Activated T-cell treated with anti-CD3 and anti-CD28 coated beads, Interleukin-2, amount 50 U/mL, for 4 hours (primary cell): ENCODE results near the gene LAMB1. TPM values are rescaled to one million over a fixed set of nuclear protein-coding genes. Genes with fewer than 3 reads are reported as not detected.

Experiments used
- ATAC-seq, 2 donors: fragments of 200-7000 bp; cut with Tn5 transposase; one replicate each; pipeline ENCODE4 v1.10.0; 2021
- DNase-seq: peaks from one replicate; pipeline ENCODE4 v3.0.0-alpha.2; 2020
- H3K27me3 Mint-ChIP-seq: one replicate; pipeline ENCODE4 v1.8.0; 2021; ENCODE audit warnings: low read depth, mixed read lengths
- H3K36me3 Mint-ChIP-seq: one replicate; pipeline ENCODE4 v1.8.0; 2022; ENCODE audit warnings: mixed read lengths; ENCODE audit not compliant: insufficient read depth
- H3K4me1 Mint-ChIP-seq: one replicate; pipeline ENCODE4 v1.8.0; 2021; ENCODE audit warnings: low read depth, mixed read lengths
- H3K4me3 Mint-ChIP-seq: one replicate; pipeline ENCODE4 v1.8.0; 2021; ENCODE audit warnings: mild to moderate bottlenecking, moderate library complexity, mixed read lengths
- H3K9me3 Mint-ChIP-seq: one replicate; pipeline ENCODE4 v1.8.0; 2021; ENCODE audit warnings: mixed read lengths
- total RNA-seq, 3 donors: library from RNA; stranded (reverse); gene quantifications; one replicate each; pipeline ENCODE4 v1.2.1, GENCODE V29; 2021

The LAMB1 gene
- total RNA-seq, 3 donors from 2014 or later: 0.26 to 0.46 (median 0.30) TPM

DNA sequence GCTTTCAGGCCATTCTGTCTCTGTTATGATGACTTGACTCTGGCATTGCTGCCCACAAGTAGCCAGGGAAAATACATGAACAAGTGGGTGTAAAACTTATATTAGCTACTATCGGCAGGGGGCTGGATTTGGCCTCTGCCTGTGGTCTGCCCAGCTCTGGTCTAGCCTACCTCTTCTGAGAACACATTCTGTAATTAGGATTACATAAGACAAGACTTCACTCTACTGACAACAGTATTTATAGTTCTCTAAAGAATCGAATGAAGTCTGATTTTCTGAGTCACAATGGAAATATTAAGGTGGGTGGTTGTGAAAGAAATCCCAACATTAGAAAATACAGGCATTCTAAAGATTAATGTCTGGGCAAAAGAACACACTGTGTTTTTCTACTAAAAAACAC, 56.5 kb downstream of the LAMB1 start:
- Mint-ChIP-seq H3K27me3 (no peaks in the 10 kb centered on the region), H3K9me3 (no peaks in the 10 kb centered on the region), H3K4me1 (no peaks in the 10 kb centered on the region), H3K36me3 (no peaks in the 10 kb centered on the region), H3K4me3 (no peak overlapping the region)
- ATAC-seq (no peak), DNase-seq (no peak)

DNA sequence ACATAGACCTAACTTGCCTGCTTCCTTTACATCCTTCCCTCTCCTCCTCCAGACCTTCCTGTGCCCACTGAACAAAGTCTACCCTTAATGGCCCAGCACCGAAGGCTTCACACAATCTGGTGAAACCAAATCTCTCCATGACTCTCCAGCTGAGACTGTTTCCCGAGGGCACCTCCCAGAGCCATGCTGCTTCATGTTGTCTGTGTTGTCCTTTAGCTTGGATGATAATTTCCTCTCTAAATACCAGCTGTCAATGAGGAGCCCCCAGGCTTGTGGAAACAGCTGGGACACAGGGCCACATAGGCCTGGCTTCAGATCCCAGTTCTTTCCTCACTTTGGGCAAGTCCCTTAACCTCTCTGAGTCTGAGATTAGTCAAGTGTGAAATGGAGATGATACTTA, 57.6 kb downstream of the LAMB1 start:
- no peak overlapping the region for H3K4me3 Mint-ChIP-seq
- ATAC-seq (no peak), DNase-seq (no peak)
- H3K36me3 Mint-ChIP-seq: peaks cover 5% of the 10 kb centered on the region
- H3K27me3 Mint-ChIP-seq: no peaks in the 10 kb centered on the region
- H3K9me3 Mint-ChIP-seq: no peaks in the 10 kb centered on the region
- no peaks in the 10 kb centered on the region for H3K4me1 Mint-ChIP-seq

DNA sequence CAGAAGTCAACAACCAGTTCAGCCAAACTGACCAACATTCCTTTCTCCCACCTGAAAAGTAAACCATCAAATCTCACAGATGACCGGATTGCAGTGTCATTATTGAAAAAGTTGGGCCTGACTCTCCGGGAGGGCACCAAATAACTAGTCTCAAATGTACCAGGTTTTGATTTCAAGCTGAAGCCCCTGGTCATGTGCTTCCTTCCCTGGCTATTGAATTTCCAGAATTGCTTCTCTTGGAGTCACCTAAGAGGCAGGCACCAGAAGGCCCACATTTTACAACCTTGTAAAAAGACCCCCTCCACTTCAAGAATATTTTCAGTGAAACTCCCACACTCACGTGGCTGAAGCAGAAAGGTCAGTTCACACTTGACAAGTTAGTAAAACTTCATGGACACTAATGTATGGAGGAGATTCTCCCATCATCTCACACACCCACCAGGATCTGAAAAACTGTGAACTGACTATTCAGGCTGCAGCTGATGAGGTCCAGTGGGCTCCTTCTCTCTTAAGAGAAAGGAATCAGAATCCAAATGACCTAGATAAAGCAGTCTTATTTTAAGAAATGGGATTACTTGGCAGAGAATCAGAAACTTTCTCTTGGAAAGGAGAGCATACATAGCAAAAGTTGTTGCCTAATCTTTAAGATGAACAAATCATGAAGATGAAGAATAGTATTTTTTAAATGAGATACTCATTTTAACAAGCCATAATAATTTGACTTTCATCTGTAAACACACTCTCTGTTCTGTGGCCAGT, 58.4 kb downstream of the LAMB1 start:
- ATAC-seq (no peak), DNase-seq (no peak)
- no peaks in the 10 kb centered on the region for H3K27me3 Mint-ChIP-seq
- H3K9me3 Mint-ChIP-seq: no peaks in the 10 kb centered on the region
- peaks cover 6% of the 10 kb centered on the region for H3K36me3 Mint-ChIP-seq
- no peaks in the 10 kb centered on the region for H3K4me1 Mint-ChIP-seq
- no peak overlapping the region for H3K4me3 Mint-ChIP-seq

DNA sequence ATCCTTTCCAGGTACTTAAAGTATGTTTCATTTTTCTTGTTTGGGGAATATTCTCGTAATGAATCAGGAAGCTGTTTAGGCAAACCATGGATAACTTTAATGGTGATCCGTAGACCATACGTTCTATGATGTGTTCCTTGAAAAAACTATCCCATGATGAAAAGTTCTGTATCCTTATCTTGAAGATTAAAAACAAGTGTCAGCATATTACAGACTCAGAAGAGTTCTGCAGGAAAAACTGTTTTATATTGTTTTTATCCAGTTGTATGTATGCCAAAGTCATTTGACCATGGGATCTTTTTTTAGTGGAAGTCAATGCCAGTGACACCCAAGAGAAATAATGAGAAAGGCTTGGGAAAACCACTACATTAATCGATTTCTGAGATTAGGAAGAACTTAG, 59.9 kb downstream of the LAMB1 start:
- H3K36me3 Mint-ChIP-seq: peaks cover 6% of the 10 kb centered on the region
- no peaks in the 10 kb centered on the region for H3K27me3 Mint-ChIP-seq
- no peaks in the 10 kb centered on the region for H3K4me1 Mint-ChIP-seq
- ATAC-seq (no peak), DNase-seq (no peak)
- H3K9me3 Mint-ChIP-seq: no peaks in the 10 kb centered on the region
- H3K4me3 Mint-ChIP-seq: no peak overlapping the region

DNA sequence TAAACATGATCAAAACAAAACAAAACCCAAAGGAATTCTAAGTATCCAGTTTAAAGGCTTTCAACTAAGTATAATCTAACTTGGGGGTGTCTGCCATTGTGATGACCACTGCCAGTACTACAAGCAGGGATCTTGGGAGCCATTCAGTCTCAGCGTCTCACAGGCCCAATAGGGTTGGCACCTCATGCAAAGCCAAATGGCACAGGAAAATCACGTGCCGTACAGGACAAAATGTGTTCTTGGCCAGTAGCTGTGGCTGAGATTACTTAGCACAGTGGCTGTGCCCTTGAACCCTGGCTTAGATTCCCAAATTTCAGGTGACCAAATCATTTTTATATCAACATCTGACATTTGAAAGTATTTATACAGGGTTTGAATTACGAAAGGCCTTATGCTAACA, 62.0 kb downstream of the LAMB1 start:
- H3K9me3 Mint-ChIP-seq: no peaks in the 10 kb centered on the region
- no peaks in the 10 kb centered on the region for H3K4me1 Mint-ChIP-seq
- ATAC-seq (no peak), DNase-seq (no peak)
- H3K27me3 Mint-ChIP-seq: no peaks in the 10 kb centered on the region
- H3K36me3 Mint-ChIP-seq: peaks cover 6% of the 10 kb centered on the region
- H3K4me3 Mint-ChIP-seq: no peak overlapping the region

DNA sequence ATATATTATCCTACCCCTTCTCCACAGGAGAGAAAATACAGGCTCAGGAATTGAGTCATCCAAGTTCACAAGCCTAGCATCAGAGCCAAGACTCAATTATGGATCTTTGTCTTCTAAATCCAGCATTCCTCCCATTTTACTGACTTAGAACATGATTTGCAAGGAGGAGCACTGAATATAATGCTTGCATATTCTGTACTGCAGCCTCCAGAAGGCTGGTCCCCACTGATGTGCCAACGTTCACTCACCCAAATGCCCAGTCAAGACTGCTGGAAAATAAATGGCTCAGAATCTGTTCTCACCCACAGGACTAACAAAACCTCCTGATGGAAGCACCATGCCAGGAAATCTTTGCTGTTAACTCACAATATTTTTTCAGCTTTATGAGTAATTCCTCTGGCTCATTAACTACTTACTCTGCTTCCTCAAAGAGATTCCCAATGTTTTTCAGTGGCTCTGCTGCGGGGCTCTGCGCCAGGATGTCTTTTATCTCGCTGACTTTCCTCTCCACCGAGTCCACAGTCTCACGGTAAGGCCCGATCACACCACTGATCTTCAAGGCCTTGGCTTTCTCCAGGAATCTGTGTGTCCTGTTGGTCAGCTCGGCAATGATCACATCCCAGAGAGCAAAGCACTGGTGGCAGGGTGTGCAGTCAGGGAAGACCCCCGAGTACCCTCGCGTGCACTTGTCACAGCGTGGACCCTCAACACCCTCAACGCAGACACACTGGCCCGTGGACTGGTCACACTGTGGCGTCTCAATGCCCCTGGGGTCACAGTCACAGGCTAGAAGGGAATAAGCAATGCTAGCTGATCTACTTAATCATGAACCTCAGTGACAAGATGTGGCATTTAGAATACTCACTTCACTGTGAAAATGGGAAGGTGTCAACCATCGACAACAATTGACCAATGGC, 63.1 kb downstream of the LAMB1 start:
- DNase-seq (no peak), ATAC-seq (no peak)
- H3K27me3 Mint-ChIP-seq: no peaks in the 10 kb centered on the region
- no peaks in the 10 kb centered on the region for H3K4me1 Mint-ChIP-seq
- H3K36me3 Mint-ChIP-seq: peaks cover 6% of the 10 kb centered on the region
- H3K9me3 Mint-ChIP-seq: no peaks in the 10 kb centered on the region
- no peak overlapping the region for H3K4me3 Mint-ChIP-seq

DNA sequence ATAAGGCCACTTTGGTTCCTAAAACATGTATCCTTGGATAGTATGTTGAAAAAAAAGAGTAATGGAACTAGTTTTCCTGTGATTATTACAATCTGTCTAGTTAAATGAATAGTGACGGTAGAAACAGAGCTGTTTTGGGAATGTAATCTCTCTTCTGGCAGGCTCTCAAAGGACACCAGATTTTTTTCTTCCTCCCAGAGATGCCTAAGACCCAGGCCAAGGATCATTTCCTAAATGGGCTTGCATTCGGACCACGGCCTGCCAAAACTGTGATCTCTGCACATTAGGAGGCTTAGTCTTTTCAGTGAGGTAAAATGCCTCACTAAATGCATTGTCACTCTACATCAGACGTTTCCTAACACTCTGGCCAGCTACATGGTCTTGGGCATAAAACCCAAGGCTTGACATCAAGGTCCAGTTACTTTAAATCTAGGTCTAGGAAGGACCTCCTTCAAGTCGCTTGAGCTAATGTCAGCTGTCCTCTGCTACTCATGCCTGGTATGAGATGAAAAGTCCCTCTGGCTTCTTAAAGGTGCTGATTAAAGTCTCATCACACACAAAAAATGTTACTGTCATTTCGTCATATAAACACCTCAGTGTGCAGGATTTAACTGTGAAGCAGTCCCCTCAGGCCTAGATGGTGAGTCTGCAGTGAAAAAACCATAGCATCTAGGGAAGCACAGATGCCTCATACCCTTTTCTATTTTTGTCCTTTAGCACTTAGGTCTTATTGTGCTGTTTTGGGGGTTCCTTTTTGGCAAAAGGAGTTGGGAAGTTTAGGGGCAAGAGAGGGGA, 64.3 kb downstream of the LAMB1 start:
- no peak for DNase-seq
- no peak overlapping the region for H3K4me3 Mint-ChIP-seq
- H3K9me3 Mint-ChIP-seq: no peaks in the 10 kb centered on the region
- ATAC-seq: no peak
- no peaks in the 10 kb centered on the region for H3K27me3 Mint-ChIP-seq
- peaks cover 1% of the 10 kb centered on the region for H3K4me1 Mint-ChIP-seq
- peaks cover 6% of the 10 kb centered on the region for H3K36me3 Mint-ChIP-seq

DNA sequence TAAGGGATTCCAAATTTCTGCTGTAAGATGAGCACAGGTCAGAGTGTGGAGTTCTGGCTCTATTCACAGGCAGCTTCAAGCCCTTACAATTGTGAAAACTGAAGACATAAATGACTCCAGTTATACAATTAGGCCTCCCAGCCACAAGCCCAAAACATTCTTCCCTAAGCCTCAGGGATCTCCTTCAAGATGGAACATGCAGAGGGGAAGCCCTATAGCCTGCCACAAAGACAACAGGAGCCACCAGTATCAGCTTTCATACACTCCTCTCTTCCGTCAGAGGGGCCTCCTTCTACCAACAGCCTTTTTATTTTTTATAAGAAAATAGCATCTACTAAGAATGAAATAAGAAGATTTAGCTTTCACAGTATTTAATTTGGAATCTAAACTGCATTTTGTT, 65.4 kb downstream of the LAMB1 start:
- Mint-ChIP-seq H3K4me3 (no peak overlapping the region), H3K4me1 (peaks cover 7% of the 10 kb centered on the region), H3K27me3 (no peaks in the 10 kb centered on the region), H3K9me3 (no peaks in the 10 kb centered on the region), H3K36me3 (peaks cover 9% of the 10 kb centered on the region)
- DNase-seq (no peak), ATAC-seq (no peak)

DNA sequence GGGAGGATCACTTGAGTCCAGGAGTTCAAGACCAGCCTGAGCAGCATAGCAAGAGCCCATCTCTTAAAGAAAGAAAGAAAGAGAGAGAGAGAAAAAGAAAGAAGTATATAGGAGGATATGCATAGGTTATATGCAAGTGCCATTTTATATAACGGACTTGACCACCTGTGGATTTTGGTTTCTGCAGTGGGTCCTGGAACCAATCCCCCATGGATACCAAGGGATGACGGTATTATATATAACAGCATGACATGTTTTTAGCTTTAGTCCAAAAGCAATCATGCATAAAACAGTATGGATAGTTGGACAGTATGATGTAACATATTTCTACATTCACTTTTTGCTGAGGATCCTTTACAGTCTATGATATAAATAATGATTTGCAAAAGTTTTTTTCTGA, 66.6 kb downstream of the LAMB1 start:
- no peaks in the 10 kb centered on the region for H3K27me3 Mint-ChIP-seq
- DNase-seq: no peak
- no peak for ATAC-seq
- peaks cover 18% of the 10 kb centered on the region for H3K36me3 Mint-ChIP-seq
- no peak overlapping the region for H3K4me3 Mint-ChIP-seq
- H3K9me3 Mint-ChIP-seq: no peaks in the 10 kb centered on the region
- H3K4me1 Mint-ChIP-seq: peaks cover 7% of the 10 kb centered on the region

DNA sequence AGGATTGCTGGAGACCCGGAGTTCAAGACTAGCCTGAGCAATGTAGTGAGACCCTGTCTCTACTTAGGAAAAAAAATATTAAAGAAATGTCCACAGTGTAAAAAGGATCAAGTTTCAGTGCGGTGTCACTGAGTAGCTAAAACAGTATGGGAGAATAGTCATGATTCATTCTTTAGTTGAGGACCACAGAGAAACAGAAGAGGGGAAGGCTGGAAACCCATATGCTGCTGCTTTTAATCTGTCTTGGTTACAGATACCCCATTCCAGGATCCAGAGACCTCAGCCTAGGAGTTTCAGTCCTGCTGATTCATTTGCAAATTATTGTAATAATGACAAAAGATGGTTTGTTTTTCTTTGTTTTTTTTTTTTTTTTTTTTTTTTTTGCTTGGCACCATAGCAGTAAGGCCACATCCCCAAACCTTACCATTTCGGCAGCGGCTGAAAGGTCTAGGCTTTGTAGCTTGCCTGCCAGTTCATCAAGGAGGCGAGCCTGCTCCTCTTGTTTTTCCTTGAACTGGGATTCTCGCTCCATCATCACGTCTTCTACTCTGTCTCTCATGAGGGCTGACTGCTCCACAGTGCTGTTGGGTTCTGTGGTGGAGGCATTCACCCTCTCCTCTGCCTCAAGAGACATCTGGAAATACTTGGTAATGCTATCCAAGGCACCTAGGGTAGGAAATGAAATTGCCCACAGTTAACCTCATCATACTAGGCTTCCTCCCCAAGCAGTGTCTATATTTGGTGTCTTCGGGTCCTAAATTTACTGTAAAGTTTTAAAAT, 67.8 kb downstream of the LAMB1 start:
- Mint-ChIP-seq H3K36me3 (peaks cover 14% of the 10 kb centered on the region), H3K4me1 (peaks cover 7% of the 10 kb centered on the region), H3K9me3 (no peaks in the 10 kb centered on the region)

DNA sequence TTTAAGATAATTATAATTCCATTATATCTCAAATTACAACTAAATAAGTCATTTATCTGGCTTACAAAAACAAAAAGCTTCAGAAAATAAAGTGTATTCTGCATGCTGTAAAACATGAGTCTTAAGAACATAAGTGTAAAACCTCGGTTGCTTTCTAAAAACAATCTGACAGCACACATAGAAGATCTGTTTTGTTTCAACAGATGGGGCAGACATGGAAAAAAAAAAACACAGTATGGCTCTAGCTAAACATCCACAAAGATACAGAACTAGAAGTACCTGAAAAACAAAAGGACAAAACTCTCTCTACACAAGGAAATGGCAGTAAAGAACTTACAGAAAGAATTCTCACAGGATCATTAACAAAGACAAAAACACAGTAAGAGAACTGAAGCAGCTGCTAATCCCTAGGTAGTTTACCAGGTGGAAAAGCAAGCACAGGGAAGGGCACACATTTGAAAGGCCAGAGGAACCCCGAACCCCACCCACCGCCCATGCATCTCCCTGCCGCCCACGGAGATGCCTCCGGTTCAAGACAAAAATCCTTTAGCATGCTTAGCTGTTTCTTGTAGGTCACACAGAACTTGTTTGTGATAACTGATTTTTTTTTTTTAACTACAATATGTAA, 69.5 kb downstream of the LAMB1 start:
- H3K4me3 Mint-ChIP-seq: no peak overlapping the region
- H3K9me3 Mint-ChIP-seq: no peaks in the 10 kb centered on the region
- DNase-seq: no peak
- ATAC-seq: no peak
- H3K36me3 Mint-ChIP-seq: peaks cover 22% of the 10 kb centered on the region
- peaks cover 7% of the 10 kb centered on the region for H3K4me1 Mint-ChIP-seq
- H3K27me3 Mint-ChIP-seq: no peaks in the 10 kb centered on the region

More for the DNA sequence above, 67.8 kb downstream of the LAMB1 start:
- ATAC-seq (no peak), DNase-seq (no peak)
- Mint-ChIP-seq H3K27me3 (no peaks in the 10 kb centered on the region), H3K4me3 (no peak overlapping the region)

DNA sequence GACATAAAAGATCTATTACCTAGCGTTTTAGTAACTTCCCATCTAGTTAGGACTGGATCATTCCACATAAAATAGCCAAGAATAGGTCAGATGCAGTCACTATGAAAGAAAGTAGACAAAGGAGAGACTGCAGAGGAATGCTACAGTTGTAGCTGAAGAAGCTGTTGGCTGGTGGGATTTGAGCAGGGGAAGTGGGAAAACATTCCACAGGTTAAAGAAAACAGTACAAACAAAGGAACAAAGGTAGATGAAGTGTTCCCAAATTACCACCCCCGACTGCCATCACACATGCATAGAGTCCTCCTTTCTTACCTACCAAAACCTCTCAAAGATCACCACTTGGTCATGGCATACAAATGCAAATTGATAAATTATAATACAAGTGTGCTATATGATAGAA, 70.2 kb downstream of the LAMB1 start:
- Mint-ChIP-seq H3K9me3 (no peaks in the 10 kb centered on the region), H3K4me3 (no peak overlapping the region), H3K4me1 (peaks cover 7% of the 10 kb centered on the region), H3K36me3 (peaks cover 22% of the 10 kb centered on the region), H3K27me3 (no peaks in the 10 kb centered on the region)
- no peak for ATAC-seq
- DNase-seq: no peak

DNA sequence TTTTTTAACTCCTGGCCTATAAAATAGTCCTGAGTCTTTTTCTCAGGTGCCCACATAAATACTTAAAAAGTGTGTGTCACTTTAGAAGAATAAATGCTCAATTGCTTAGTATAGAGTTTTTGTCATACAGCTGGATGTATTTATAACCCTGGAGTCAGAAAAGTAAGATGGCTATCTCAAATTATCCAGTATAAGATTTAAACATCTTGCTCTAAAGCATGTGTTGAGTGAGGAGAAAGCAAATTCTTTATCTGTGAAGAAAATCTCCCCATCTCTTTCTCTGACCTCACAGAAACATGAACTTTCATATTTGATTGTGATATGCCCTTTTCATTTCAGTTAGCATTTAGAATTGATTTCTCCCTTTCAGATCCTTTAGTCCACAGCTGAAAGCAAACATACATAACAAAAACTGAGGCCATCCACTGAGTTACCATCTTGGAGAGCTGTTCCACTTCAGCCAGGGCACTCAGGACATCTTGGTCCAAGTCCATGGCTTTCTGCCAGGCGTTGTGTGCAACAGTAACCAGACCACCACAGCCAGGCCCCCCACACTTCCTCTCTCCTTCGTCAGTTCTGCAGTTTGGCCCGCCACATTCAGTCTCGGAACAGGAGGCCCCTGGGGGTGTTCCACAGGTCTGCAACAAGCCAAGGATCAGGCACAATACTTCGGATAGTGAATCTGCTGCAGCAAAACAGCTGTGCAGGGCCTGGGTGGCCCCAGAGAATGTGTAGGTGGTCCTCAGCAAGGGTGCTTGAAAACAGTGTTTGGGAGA, 71.0 kb downstream of the LAMB1 start:
- ATAC-seq: no peak
- H3K4me3 Mint-ChIP-seq: no peak overlapping the region
- DNase-seq: no peak
- H3K36me3 Mint-ChIP-seq: peaks cover 24% of the 10 kb centered on the region
- H3K4me1 Mint-ChIP-seq: peaks cover 7% of the 10 kb centered on the region
- H3K27me3 Mint-ChIP-seq: no peaks in the 10 kb centered on the region
- H3K9me3 Mint-ChIP-seq: no peaks in the 10 kb centered on the region
